HCT116 (cell line): Measurements from ENCODE around the gene MEP1B.

Experiments
- ATF3 ChIP-seq: IDR thresholded peaks from 2 replicates; pipeline ENCODE4 v1.6.1; 2012
- CTCF ChIP-seq, 3 experiments: fragments of 200-600 bp in 1 of 3; sonication (generic) in 1 of 3; IDR thresholded peaks in 2 of 3; conservative IDR thresholded peaks in 1 of 3; 2 replicates each; pipeline ENCODE4 v1.5.1; 2012 to 2017; ENCODE audit warnings: low read depth in 2 of 3, low read length in 2 of 3, antibody characterized with exemption in 1 of 3, borderline replicate concordance in 1 of 3, control low read depth in 1 of 3, mild to moderate bottlenecking in 1 of 3, mixed read lengths in 1 of 3, mixed run types in 1 of 3, moderate library complexity in 1 of 3; ENCODE audit not compliant: insufficient read depth in 1 of 3
- EZH2phosphoT487 ChIP-seq: fragments of 200-600 bp; IDR thresholded peaks from 2 replicates; pipeline ENCODE4 v1.6.1; 2018; ENCODE audit warnings: antibody characterized with exemption, borderline replicate concordance
- FOSL1 ChIP-seq: IDR thresholded peaks from 2 replicates; pipeline ENCODE4 v1.6.1; 2012; ENCODE audit warnings: low read depth
- MAX ChIP-seq: IDR thresholded peaks from 2 replicates; pipeline ENCODE4 v1.6.1; 2012
- POLR2A ChIP-seq: IDR thresholded peaks from 2 replicates; pipeline ENCODE4 v1.7.0; 2011; ENCODE audit warnings: borderline replicate concordance; ENCODE audit not compliant: insufficient read depth, insufficient read length; ENCODE audit errors: extremely low read depth
- POLR2AphosphoS5 ChIP-seq: IDR thresholded peaks from 2 replicates; pipeline ENCODE4 v1.6.1; 2011; ENCODE audit warnings: mild to moderate bottlenecking, low read depth, low read length, moderate library complexity
- RAD21 ChIP-seq: IDR thresholded peaks from 2 replicates; pipeline ENCODE4 v1.6.1; 2012; ENCODE audit warnings: low read depth, mild to moderate bottlenecking
- SP1 ChIP-seq: IDR thresholded peaks from 2 replicates; pipeline ENCODE4 v1.6.1; 2012; ENCODE audit warnings: low read depth
- SRF ChIP-seq: IDR thresholded peaks from 2 replicates; pipeline ENCODE4 v1.6.1; 2012; ENCODE audit warnings: low read depth
- TCF7L2 ChIP-seq: IDR thresholded peaks from 2 replicates; pipeline ENCODE4 v1.7.0; 2011; ENCODE audit warnings: borderline replicate concordance, inconsistent platforms; ENCODE audit not compliant: insufficient read depth, insufficient read length; ENCODE audit errors: extremely low read depth
- YY1 ChIP-seq: IDR thresholded peaks from 2 replicates; pipeline ENCODE4 v1.6.1; 2011; ENCODE audit warnings: low read length, low read depth, moderate library complexity, mild to moderate bottlenecking; ENCODE audit not compliant: insufficient replicate concordance; ENCODE audit errors: extremely low read depth
- ZBTB33 ChIP-seq: IDR thresholded peaks from 2 replicates; pipeline ENCODE4 v1.6.1; 2011; ENCODE audit warnings: mild to moderate bottlenecking, low read length, moderate library complexity; ENCODE audit not compliant: insufficient replicate concordance; ENCODE audit errors: extremely low read depth

GRCh38 chr18:32237049-32237448 is 47.2 kb downstream of the MEP1B start:
- TF ChIP-seq YY1 (no peak), MAX (no peak), POLR2A (no peak), CTCF (IDR thresholded peaks at IDR 0.05 in 2 of 3, conservative IDR thresholded peaks at IDR 0.05 in 1 of 3; ENCODE audit: borderline replicate concordance in 1 of 3, insufficient read depth in 1 of 3, low read depth in 2 of 3, low read length in 2 of 3) (no peak), ATF3 (no peak), FOSL1 (no peak), EZH2phosphoT487 (no peak), POLR2AphosphoS5 (no peak), SRF (no peak), TCF7L2 (no peak), ZBTB33 (no peak), SP1 (no peak), RAD21 (no peak)
